MG63 (cell line): ENCODE measurements around the gene OGN. TPM values are rescaled to one million over a fixed set of nuclear protein-coding genes. Genes with fewer than 3 reads are reported as not detected.

Experiments used
- DNase-seq: peaks from one replicate; pipeline ENCODE4 v3.0.0-alpha.2; 2020
- H3K27me3 ChIP-seq: fragments of 250-450 bp; sonication (Bioruptor Pico); 2 replicates; pipeline ENCODE4 v1.5.1; 2020; ENCODE audit warnings: mild to moderate bottlenecking, moderate library complexity
- H3K36me3 ChIP-seq: fragments of 250-450 bp; sonication (Bioruptor Pico); 2 replicates; pipeline ENCODE4 v1.5.1; 2020; ENCODE audit warnings: mild to moderate bottlenecking, moderate library complexity
- H3K4me3 ChIP-seq: fragments of 250-450 bp; sonication (Bioruptor Pico); 2 replicates; pipeline ENCODE4 v1.5.1; 2020; ENCODE audit warnings: mild to moderate bottlenecking, moderate library complexity
- H3K9me3 ChIP-seq: fragments of 250-450 bp; sonication (Bioruptor Pico); 2 replicates; pipeline ENCODE4 v1.5.1; 2020; ENCODE audit warnings: mild to moderate bottlenecking, moderate library complexity
- total RNA-seq: library from RNA; depleted of rRNA; stranded (reverse); fragments of >200 nt; shearing (Covaris generic); gene quantifications from 2 replicates; pipeline ENCODE4 v1.2.3, GENCODE V29; 2014; ENCODE audit warnings: low replicate concordance; rRNA removed

OGN gene
- total RNA-seq = 0.33 TPM in 1 of 2 replicates, not detected in the other

- no peaks in the 10 kb centered on the region for H3K36me3 ChIP-seq
- no peaks in the 10 kb centered on the region for H3K9me3 ChIP-seq
- H3K4me3 ChIP-seq = no peak within 1 kb of the TSS
- no peak for DNase-seq
- no peaks in the 10 kb centered on the region for H3K27me3 ChIP-seq
Observed at GRCh38 chr9:92404042-92404836, at the start of gene OGN. TSS of gene OGN (minus strand) at chr9:92404578. CDS start at chr9:92403407, 1,171 bp downstream.

GRCh38 chr9:92446536-92446935 is 42.2 kb upstream of the OGN start:
- Histone ChIP-seq H3K27me3 (no peaks in the 10 kb centered on the region), H3K36me3 (no peaks in the 10 kb centered on the region), H3K4me3 (no peak overlapping the region), H3K9me3 (no peaks in the 10 kb centered on the region)
- no peak for DNase-seq

GRCh38 chr9:92444841-92445240 is 40.5 kb upstream of the OGN start:
- Histone ChIP-seq H3K9me3 (no peaks in the 10 kb centered on the region), H3K27me3 (no peaks in the 10 kb centered on the region), H3K36me3 (no peaks in the 10 kb centered on the region), H3K4me3 (no peak overlapping the region)
- no peak for DNase-seq

- Histone ChIP-seq H3K36me3 (no peaks in the 10 kb centered on the region), H3K4me3 (no peak overlapping the region)
Observed at GRCh38 chr9:92440751-92441046, 36.3 kb upstream of the OGN start.

GRCh38 chr9:92439921-92440750 is 35.8 kb upstream of the OGN start:
- Histone ChIP-seq H3K9me3 (no peaks in the 10 kb centered on the region), H3K4me3 (no peak overlapping the region), H3K27me3 (no peaks in the 10 kb centered on the region), H3K36me3 (no peaks in the 10 kb centered on the region)
- DNase-seq = no peak

More at GRCh38 chr9:92440751-92441046, 36.3 kb upstream of the OGN start:
- H3K9me3 ChIP-seq = no peaks in the 10 kb centered on the region
- H3K27me3 ChIP-seq = no peaks in the 10 kb centered on the region
- DNase-seq = no peak

GRCh38 chr9:92438900-92439526 is 34.6 kb upstream of the OGN start:
- H3K27me3 ChIP-seq = no peaks in the 10 kb centered on the region
- no peak for DNase-seq
- H3K36me3 ChIP-seq = no peaks in the 10 kb centered on the region
- no peak overlapping the region for H3K4me3 ChIP-seq
- no peaks in the 10 kb centered on the region for H3K9me3 ChIP-seq

- no peak overlapping the region for H3K4me3 ChIP-seq
- H3K9me3 ChIP-seq = no peaks in the 10 kb centered on the region
- H3K27me3 ChIP-seq = no peaks in the 10 kb centered on the region
- no peak for DNase-seq
- H3K36me3 ChIP-seq = no peaks in the 10 kb centered on the region
Observed at GRCh38 chr9:92435263-92435662, 30.9 kb upstream of the OGN start.

GRCh38 chr9:92432972-92433548 is 28.7 kb upstream of the OGN start:
- H3K27me3 ChIP-seq = no peaks in the 10 kb centered on the region
- no peaks in the 10 kb centered on the region for H3K36me3 ChIP-seq
- DNase-seq = no peak

GRCh38 chr9:92432350-92432749 is 28.0 kb upstream of the OGN start:
- Histone ChIP-seq H3K4me3 (no peak overlapping the region), H3K27me3 (no peaks in the 10 kb centered on the region), H3K36me3 (no peaks in the 10 kb centered on the region), H3K9me3 (no peaks in the 10 kb centered on the region)
- DNase-seq = no peak

More at GRCh38 chr9:92432972-92433548, 28.7 kb upstream of the OGN start:
- Histone ChIP-seq H3K4me3 (no peak overlapping the region), H3K9me3 (no peaks in the 10 kb centered on the region)

- Histone ChIP-seq H3K4me3 (no peak overlapping the region), H3K27me3 (no peaks in the 10 kb centered on the region), H3K9me3 (no peaks in the 10 kb centered on the region), H3K36me3 (no peaks in the 10 kb centered on the region)
- no peak for DNase-seq
Observed at GRCh38 chr9:92429836-92430235, 25.5 kb upstream of the OGN start.

- Histone ChIP-seq H3K36me3 (no peaks in the 10 kb centered on the region), H3K9me3 (no peaks in the 10 kb centered on the region), H3K4me3 (no peak overlapping the region), H3K27me3 (no peaks in the 10 kb centered on the region)
- DNase-seq = no peak
Observed at GRCh38 chr9:92426501-92427145, 22.2 kb upstream of the OGN start.

GRCh38 chr9:92425474-92425873 is 21.1 kb upstream of the OGN start:
- DNase-seq = no peak
- Histone ChIP-seq H3K27me3 (no peaks in the 10 kb centered on the region), H3K4me3 (no peak overlapping the region), H3K9me3 (no peaks in the 10 kb centered on the region), H3K36me3 (no peaks in the 10 kb centered on the region)

- Histone ChIP-seq H3K4me3 (no peak within 1 kb of the TSS), H3K9me3 (no peaks in the 10 kb centered on the region), H3K27me3 (no peaks in the 10 kb centered on the region), H3K36me3 (no peaks in the 10 kb centered on the region)
- no peak for DNase-seq
Observed at GRCh38 chr9:92424340-92424739, 20.0 kb upstream of the OGN start, which contains the start of gene OMD. TSS of gene OMD (minus strand) at chr9:92424471. CDS start at chr9:92417558, 6,913 bp downstream.

GRCh38 chr9:92423612-92424011 is 19.2 kb upstream of the OGN start:
- no peaks in the 10 kb centered on the region for H3K9me3 ChIP-seq
- H3K36me3 ChIP-seq = no peaks in the 10 kb centered on the region
- no peak overlapping the region for H3K4me3 ChIP-seq
- DNase-seq = no peak
- no peaks in the 10 kb centered on the region for H3K27me3 ChIP-seq

- Histone ChIP-seq H3K4me3 (no peak overlapping the region), H3K36me3 (no peaks in the 10 kb centered on the region), H3K27me3 (no peaks in the 10 kb centered on the region), H3K9me3 (no peaks in the 10 kb centered on the region)
- no peak for DNase-seq
Observed at GRCh38 chr9:92422611-92423338, 18.4 kb upstream of the OGN start.

- Histone ChIP-seq H3K4me3 (no peak overlapping the region), H3K36me3 (no peaks in the 10 kb centered on the region; the same call in 1 of the 2 replicates), H3K9me3 (no peaks in the 10 kb centered on the region), H3K27me3 (no peaks in the 10 kb centered on the region)
- no peak for DNase-seq
Observed at GRCh38 chr9:92414566-92414965, 10.2 kb upstream of the OGN start.
